ENCODE data around the gene OPRD1.

The OPRD1 gene

DNA sequence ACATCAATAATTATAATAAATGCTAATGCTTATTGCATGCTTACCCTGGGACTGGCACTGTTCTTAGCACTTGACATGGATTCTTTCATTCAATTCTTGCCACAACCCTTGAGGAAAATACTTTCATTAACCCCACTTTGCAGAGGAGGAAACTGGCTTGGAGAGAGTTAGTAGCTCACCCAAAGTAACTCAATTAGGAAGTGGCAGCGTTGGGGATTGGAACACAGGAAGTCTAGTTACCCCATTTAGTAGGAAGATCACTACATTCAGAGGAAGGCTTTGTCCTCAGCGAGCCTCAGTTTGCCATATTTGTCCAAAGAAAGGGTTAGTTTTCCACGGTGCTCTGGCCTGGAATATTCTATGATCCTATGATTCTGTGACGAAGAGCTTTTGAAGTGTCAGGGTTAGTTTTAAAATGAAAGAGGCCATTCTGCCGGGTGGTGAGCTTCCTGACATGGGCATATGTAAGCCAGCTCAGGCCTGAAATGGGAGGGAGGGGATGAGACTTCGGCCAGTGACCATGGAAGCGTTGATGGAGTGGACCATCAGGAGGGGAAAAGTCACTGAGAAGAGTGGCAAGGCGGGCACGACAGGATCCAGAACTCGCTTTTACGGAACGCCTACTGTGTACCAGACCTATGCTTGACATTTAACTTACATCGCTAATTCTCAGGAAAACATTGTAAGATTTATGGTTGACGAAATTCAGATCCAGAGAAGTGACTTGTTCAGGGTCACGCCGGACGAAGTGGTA, 74.2 kb downstream of the OPRD1 start:
- POLR2A ChIA-PET: interaction anchor here (0.7 kb wide), 1 partner anchor 28 kb away, joined by 3 read pairs; the partner anchor contains the start of gene EPB41
- CTCF ChIA-PET: interaction anchor here (0.6 to 10.3 kb wide), 3 partner anchors 148 to 322 kb away, joined by 3 to 348 read pairs (median 7); no protein-coding TSS in a partner anchor
- no peak overlapping the region for H3K4me3 ChIP-seq (ENCODE audit: low read depth, low read length)
- H3K27ac ChIP-seq (ENCODE audit: extremely low read depth, low read depth, low read length): no peak overlapping the region
- TF ChIP-seq GLI2 (tag by site-specific recombination; IDR thresholded peaks at IDR 0.05; ENCODE audit: borderline replicate concordance, low read depth) (no peak), ZNF600 (tag by site-specific recombination; IDR thresholded peaks at IDR 0.05) (0 out of 2 replicates have a peak, but pooled peaks have one; percentile 19), ZNF660 (tag by site-specific recombination; IDR thresholded peaks at IDR 0.05) (0 out of 2 replicates have a peak, but pooled peaks have one; percentile 26)
- no peaks in the 10 kb centered on the region for H3K9me3 ChIP-seq (ENCODE audit: control insufficient read depth, insufficient read depth, low read depth, low read length)
- peaks cover 6% of the 10 kb centered on the region for H3K4me1 ChIP-seq (ENCODE audit: control insufficient read depth, insufficient read depth, low read length)
- peaks cover 0 to 4% of the 10 kb centered on the region in 2 experiments; a peak in 1 of 3 replicates for H3K36me3 ChIP-seq (ENCODE audit: control insufficient read depth in 2 of 2, insufficient read depth in 1 of 2, low read length in 2 of 2)

DNA sequence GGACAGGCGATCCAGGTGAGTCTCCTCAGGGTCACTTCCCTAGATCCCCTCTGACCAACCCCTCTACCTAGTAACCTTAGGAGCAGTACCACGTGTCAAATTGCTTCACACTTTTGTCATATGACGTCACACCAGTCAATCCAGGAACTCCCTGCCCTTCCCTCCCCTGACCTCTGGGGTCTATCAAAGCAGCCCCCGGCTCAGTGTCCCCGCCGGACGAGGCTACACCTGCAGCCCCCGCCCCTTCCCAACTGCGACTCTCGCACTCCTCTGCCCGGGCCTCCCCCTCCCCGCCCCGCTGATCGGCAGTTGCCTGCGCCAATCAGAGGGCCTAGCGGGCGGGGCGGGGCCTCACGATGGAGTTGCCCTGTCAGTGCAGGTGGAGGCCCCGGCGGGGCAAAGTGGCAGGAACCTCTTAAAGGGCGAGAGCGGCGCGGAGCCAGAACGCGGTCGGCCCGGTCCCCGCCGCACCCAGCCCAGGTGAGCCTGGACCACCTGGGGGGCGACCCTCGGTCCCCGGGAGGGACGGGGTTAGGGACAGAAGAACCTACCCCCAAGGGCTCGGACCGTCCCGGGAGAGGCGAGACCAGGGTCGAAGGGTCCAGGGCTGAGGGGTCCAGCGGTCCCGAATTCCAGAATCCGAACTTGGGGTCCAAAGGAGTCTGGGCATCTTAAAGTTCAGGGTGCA, 74.9 kb downstream of the OPRD1 start:
- POLR2A ChIA-PET: interaction anchor here (0.8 kb wide), 1 partner anchor 103 kb away, joined by 3 read pairs; no protein-coding TSS in a partner anchor
- CTCF ChIA-PET: interaction anchor here (1.8 to 10.3 kb wide), 2 partner anchors 147 kb away, joined by 15 to 348 read pairs; no protein-coding TSS in a partner anchor
- Histone ChIP-seq H3K4me3 (ENCODE audit: low read depth, low read length) (peak overlapping the region; percentile 89), H3K4me1 (ENCODE audit: control insufficient read depth, insufficient read depth, low read length) (peaks cover 6% of the 10 kb centered on the region), H3K27ac (ENCODE audit: extremely low read depth, low read depth, low read length) (peak overlapping the region; percentile 66; the same call in 1 of the 2 replicates), H3K36me3 (ENCODE audit: control insufficient read depth in 2 of 2, insufficient read depth in 1 of 2, low read length in 2 of 2) (peaks cover 0 to 4% of the 10 kb centered on the region in 2 experiments; a peak in 2 of 3 replicates), H3K9me3 (ENCODE audit: control insufficient read depth, insufficient read depth, low read depth, low read length) (no peaks in the 10 kb centered on the region)
- TF ChIP-seq, protein P1, sequence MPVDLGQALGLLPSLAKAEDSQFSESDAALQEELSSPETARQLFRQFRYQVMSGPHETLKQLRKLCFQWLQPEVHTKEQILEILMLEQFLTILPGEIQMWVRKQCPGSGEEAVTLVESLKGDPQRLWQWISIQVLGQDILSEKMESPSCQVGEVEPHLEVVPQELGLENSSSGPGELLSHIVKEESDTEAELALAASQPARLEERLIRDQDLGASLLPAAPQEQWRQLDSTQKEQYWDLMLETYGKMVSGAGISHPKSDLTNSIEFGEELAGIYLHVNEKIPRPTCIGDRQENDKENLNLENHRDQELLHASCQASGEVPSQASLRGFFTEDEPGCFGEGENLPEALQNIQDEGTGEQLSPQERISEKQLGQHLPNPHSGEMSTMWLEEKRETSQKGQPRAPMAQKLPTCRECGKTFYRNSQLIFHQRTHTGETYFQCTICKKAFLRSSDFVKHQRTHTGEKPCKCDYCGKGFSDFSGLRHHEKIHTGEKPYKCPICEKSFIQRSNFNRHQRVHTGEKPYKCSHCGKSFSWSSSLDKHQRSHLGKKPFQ (tag by site-specific recombination; IDR thresholded peaks at IDR 0.05): peak; percentile 61
- TF ChIP-seq TRIM28 (IDR thresholded peaks at IDR 0.05; ENCODE audit: borderline replicate concordance, low read length) (no peak), ZNF660 (tag by site-specific recombination; IDR thresholded peaks at IDR 0.05) (no peak), MZF1 (tag by site-specific recombination; IDR thresholded peaks at IDR 0.05; ENCODE audit: borderline replicate concordance) (0 out of 2 replicates have a peak, but pooled peaks have one; percentile 38), ZNF76 (tag by site-specific recombination; IDR thresholded peaks at IDR 0.05; ENCODE audit: borderline replicate concordance, low read depth) (peak; percentile 54; the same call in 1 of the 2 replicates), ZNF549 (tag by site-specific recombination; IDR thresholded peaks at IDR 0.05) (no peak), GLI2 (tag by site-specific recombination; IDR thresholded peaks at IDR 0.05; ENCODE audit: borderline replicate concordance, low read depth) (no peak), KLF8 (tag by site-specific recombination; IDR thresholded peaks at IDR 0.05) (peak; percentile 91), BCL11A (tag by site-specific recombination; IDR thresholded peaks at IDR 0.05; ENCODE audit: low read depth) (no peak; the same call in 1 of the 2 replicates), ZNF747 (tag by site-specific recombination; IDR thresholded peaks at IDR 0.05) (no peak), KLF10 (tag by site-specific recombination; IDR thresholded peaks at IDR 0.05) (peak; percentile 55; the same call in 1 of the 2 replicates), ZBTB21 (tag by site-specific recombination; IDR thresholded peaks at IDR 0.05) (peak; percentile 98), ZNF16 (tag by site-specific recombination; IDR thresholded peaks at IDR 0.05; ENCODE audit: low read depth) (no peak), ZNF335 (tag by site-specific recombination; conservative IDR thresholded peaks at IDR 0.05) (peak; percentile 79), ZNF426 (tag by site-specific recombination; IDR thresholded peaks at IDR 0.05) (no peak), ZNF341 (tag by site-specific recombination; IDR thresholded peaks at IDR 0.05; ENCODE audit: low read depth) (peak; percentile 28; the same call in 1 of the 2 replicates), ZNF292 (tag by site-specific recombination; IDR thresholded peaks at IDR 0.05; ENCODE audit: borderline replicate concordance, low read depth) (no peak), HOXD13 (CRISPR knock-in tag; IDR thresholded peaks at IDR 0.05; ENCODE audit: borderline replicate concordance) (no peak), SCRT1 (tag by site-specific recombination; IDR thresholded peaks at IDR 0.05; ENCODE audit: borderline replicate concordance) (no peak), GLI4 (tag by site-specific recombination; IDR thresholded peaks at IDR 0.05) (no peak), ZNF792 (tag by site-specific recombination; IDR thresholded peaks at IDR 0.05) (no peak), ZBTB7A (tag by site-specific recombination; IDR thresholded peaks at IDR 0.05; ENCODE audit: low read depth) (no peak)
- TF ChIP-seq, protein P2, sequence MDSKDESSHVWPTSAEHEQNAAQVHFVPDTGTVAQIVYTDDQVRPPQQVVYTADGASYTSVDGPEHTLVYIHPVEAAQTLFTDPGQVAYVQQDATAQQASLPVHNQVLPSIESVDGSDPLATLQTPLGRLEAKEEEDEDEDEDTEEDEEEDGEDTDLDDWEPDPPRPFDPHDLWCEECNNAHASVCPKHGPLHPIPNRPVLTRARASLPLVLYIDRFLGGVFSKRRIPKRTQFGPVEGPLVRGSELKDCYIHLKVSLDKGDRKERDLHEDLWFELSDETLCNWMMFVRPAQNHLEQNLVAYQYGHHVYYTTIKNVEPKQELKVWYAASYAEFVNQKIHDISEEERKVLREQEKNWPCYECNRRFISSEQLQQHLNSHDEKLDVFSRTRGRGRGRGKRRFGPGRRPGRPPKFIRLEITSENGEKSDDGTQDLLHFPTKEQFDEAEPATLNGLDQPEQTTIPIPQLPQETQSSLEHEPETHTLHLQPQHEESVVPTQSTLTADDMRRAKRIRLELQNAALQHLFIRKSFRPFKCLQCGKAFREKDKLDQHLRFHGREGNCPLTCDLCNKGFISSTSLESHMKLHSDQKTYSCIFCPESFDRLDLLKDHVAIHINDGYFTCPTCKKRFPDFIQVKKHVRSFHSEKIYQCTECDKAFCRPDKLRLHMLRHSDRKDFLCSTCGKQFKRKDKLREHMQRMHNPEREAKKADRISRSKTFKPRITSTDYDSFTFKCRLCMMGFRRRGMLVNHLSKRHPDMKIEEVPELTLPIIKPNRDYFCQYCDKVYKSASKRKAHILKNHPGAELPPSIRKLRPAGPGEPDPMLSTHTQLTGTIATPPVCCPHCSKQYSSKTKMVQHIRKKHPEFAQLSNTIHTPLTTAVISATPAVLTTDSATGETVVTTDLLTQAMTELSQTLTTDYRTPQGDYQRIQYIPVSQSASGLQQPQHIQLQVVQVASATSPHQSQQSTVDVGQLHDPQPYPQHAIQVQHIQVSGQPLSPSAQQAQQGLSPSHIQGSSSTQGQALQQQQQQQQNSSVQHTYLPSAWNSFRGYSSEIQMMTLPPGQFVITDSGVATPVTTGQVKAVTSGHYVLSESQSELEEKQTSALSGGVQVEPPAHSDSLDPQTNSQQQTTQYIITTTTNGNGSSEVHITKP (tag by site-specific recombination; IDR thresholded peaks at IDR 0.05): peak; percentile 80
- TF ChIP-seq, protein P3, sequence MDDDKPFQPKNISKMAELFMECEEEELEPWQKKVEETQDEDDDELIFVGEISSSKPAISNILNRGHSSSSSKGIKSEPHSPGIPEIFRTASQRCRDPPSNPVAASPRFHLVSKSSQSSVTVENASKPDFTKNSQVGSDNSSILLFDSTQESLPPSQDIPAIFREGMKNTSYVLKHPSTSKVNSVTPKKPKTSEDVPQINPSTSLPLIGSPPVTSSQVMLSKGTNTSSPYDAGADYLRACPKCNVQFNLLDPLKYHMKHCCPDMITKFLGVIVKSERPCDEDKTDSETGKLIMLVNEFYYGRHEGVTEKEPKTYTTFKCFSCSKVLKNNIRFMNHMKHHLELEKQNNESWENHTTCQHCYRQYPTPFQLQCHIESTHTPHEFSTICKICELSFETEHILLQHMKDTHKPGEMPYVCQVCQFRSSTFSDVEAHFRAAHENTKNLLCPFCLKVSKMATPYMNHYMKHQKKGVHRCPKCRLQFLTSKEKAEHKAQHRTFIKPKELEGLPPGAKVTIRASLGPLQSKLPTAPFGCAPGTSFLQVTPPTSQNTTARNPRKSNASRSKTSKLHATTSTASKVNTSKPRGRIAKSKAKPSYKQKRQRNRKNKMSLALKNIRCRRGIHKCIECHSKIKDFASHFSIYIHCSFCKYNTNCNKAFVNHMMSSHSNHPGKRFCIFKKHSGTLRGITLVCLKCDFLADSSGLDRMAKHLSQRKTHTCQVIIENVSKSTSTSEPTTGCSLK (tag by site-specific recombination; IDR thresholded peaks at IDR 0.05): no peak

All from HEK293 (cell line).